Transverse colon (tissue), 4 donors: ENCODE results near the gene NDC80.

ENCODE experiments used
- CTCF ChIP-seq, 5 experiments: fragments of 200-600 bp in 3 of 5; fragments of 450-650 bp in 2 of 5; sonication (generic) in 3 of 5; IDR thresholded peaks; 1 replicate in 2 of 5; 2 replicates in 3 of 5; pipeline ENCODE4 v1.5.1; 2016 to 2017; ENCODE audit warnings: antibody characterized with exemption in 5 of 5, inconsistent platforms in 3 of 5, mild to moderate bottlenecking in 2 of 5, moderate library complexity in 1 of 5
- EP300 ChIP-seq: sonication (generic); formaldehyde crosslinking; IDR thresholded peaks from one replicate; pipeline ENCODE4 v1.6.1; 2017; ENCODE audit warnings: antibody characterized with exemption, low read depth
- POLR2A ChIP-seq: fragments of 450-650 bp; IDR thresholded peaks from one replicate; pipeline ENCODE4 v1.6.1; 2016; ENCODE audit warnings: antibody characterized with exemption, mild to moderate bottlenecking, moderate library complexity
- POLR2AphosphoS5 ChIP-seq, 3 donors: sonication (generic); formaldehyde crosslinking; IDR thresholded peaks; one replicate each; pipeline ENCODE4 v1.6.1; 2016; ENCODE audit warnings: antibody characterized with exemption in 3 of 3

GRCh38 chr18:2572171-2572569 is 813 bp downstream of the NDC80 start:
- no peak for TF ChIP-seq CTCF (IDR thresholded peaks at IDR 0.05)
- no peak for TF ChIP-seq EP300
- no peak for TF ChIP-seq POLR2AphosphoS5 (IDR thresholded peaks at IDR 0.05)
- no peak for TF ChIP-seq POLR2A
